GM18951 (cell line): ENCODE data around the gene SORBS1.

ENCODE experiments used
- POLR2A ChIP-seq: IDR thresholded peaks from 4 replicates; pipeline ENCODE4 v1.6.1; 2011; ENCODE audit warnings: mild to moderate bottlenecking; ENCODE audit not compliant: insufficient read length, insufficient read depth; ENCODE audit errors: extremely low read depth
- in situ Hi-C: fragments of 300-500 bp; cut with MboI; formaldehyde crosslinking; loops from one replicate; pipeline ENCODE4 v1.12.0; 2022; ENCODE audit warnings: low sequenced_read_pairs, mixed read lengths, inconsistent platforms; ENCODE audit not compliant: unreplicated experiment

Gene SORBS1

DNA sequence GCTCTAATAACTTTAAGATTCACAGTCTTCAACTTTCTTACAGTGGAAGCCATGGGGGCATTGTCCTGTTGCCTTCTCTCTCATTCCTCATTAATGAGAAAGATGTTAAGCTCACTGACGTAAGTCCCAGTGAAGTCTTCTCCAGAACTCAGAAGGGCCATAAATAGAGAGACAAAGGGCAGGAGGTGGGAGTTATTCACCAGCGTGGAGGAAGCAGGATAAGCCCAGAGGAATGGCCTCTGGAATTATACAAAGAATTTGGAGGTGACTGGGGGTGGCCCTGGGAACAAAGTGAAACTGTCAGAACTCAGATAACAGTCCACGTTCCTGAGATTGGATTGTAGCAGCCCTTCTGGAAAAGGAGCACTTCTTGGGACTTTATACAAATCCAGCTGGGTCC lies 52.4 kb downstream of the SORBS1 start:
- in situ Hi-C loops: no loop called here
- TF ChIP-seq POLR2A: no peak

DNA sequence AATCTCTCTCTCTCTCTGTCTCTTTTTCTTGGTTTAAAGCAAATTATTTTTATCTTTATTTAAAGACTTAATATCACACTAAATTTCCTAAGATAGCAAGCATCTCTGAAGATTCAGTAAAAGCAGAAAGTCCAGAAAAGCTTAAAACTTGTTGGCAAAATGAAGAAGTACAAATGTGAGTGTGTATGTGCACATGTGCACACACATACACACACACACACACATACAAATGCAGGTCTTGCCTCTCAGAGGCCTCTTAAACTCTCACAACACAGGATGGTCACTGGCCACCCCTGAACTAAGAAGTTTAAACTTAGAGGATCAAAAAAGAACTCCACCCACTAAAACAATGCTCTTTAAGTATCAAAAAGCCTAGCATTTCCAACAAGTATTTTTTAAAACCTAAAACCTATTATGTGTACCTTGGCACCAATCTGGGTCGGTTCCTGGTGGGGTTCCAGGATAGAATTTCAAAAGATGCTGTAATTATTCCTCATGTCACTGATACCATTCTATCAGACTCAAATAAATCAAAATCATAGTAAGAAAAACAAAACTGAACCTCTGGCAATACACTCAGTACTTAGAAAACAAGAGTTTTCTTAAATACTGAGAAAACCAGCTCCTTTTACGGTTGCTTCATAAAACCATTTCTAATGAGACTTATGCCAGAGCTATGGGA lies 55.0 kb downstream of the SORBS1 start:
- TF ChIP-seq POLR2A: no peak
- in situ Hi-C loops: no loop called here

DNA sequence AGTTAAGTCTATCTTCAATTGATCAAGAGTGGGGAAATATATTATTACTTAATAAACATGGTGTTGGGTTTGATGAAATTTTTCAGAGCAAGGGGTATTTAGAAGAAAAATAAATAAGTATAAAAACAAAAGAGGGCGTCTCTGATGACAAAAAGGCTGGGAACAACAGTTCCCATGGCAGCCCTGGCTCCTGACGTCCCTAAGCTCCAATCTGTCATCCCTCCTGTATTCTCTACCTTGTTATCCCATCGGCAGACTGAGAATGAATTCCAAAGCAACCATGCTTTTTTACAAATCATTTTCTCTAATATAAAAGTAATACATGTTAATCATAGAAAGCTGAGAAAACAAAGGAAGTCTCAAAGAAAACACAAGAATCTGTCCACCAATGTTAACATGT lies 55.5 kb downstream of the SORBS1 start:
- no peak for TF ChIP-seq POLR2A

DNA sequence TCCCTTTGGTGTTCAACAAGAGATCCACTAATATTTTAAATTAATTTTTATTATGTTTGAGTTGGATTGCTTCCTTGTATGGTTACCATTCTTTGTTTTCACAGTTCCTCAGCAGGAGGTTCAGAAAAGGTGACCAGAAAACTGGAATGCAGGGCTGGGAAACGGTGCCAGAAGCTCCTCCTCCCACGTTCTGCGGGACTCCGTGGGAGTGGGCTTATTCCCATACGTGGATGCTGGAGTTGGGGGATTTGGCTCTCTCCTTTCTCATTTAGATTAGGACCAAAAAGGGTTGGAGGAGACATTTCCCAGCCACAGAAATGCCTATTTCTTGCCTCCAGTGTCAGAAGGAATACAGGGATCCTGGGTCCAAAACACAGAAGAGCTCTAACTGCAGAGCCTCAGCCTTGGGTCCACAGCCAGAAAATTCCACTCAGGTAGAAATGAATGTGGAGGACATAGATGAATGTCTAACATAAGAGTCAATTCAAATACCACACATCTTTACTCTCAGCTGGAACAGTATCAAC lies 56.0 kb downstream of the SORBS1 start:
- in situ Hi-C loops: no loop called here
- TF ChIP-seq POLR2A: no peak

More for the DNA sequence above, 55.5 kb downstream of the SORBS1 start:
- in situ Hi-C loops: no loop called here

DNA sequence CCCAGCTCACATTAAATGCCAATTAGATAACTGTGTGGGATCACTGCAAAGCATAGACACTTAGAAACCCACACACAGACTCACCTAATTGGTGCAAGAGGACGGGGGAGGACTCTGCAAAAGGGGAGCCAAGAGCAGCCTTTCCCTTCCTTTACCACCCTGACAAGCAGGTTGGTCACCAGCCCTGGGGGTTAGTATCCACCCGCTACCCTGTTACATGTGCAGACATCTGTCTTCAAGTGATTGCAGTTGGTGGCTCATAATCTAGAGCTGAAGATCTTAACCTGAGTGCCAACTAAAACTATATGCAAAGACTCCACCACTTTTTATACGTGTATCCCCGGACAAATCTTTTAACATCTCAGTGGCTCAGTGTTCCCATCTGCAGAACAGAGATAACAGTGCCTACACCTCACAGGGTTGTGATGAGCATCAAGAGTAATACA lies 56.9 kb downstream of the SORBS1 start:
- TF ChIP-seq POLR2A: no peak
- in situ Hi-C loops: no loop called here

DNA sequence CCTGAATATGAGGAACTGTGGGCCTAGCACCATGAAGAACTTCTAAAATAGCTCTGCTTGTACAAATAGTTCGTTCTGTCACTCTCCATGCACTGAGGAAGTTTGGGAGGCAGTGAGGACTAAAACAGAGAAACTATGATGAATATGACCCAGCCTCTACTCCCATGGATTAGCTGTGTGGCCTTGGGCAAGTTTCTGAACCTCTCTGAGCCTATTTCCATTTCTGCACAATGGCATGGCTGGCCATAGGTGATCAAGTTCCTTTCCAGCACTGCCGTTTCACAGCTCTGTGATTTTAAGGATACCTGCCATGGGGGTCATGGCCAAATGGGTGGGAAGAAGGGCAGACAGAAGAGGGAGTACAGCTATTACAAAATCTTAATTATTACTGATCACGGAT lies 57.6 kb downstream of the SORBS1 start:
- no peak for TF ChIP-seq POLR2A
- in situ Hi-C loops: no loop called here

DNA sequence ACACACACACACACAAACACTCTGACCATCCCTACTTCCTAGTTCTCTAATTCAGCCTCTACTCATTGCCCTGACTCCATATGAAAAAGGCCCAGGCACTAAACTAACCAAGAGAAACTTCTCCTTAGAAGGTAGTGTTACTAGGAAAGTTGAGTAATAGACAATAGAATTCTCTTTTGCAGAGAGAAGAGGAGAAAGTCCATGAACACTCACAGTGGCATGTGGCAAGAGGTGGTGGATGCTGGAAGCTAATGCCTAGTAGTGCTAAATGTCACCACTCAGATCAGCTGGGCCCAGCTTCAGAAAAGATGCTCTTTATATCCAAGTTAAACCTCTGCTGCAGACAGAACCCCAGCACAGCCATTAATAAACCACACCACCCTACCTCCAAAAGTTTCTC lies 58.2 kb downstream of the SORBS1 start:
- TF ChIP-seq POLR2A: no peak
- in situ Hi-C loops: no loop called here

DNA sequence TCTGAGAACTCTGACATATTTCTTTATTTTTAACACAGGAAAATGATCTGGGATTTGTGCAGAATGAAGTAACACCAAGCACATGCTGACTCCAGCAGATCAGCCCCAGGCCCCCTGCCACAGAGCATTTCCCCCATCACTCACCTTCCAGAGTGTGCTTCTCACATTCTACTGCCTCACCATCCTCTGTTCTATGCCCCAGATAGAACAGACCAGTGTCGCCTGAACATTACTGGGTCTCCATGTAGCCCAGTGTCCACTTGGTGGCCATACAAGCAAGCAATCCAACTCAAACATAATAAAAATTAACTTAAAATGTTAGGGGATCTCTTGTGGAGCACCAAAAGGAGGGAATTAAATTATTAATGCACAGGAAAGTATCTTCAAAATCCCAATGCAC lies 58.8 kb downstream of the SORBS1 start:
- in situ Hi-C loops: no loop called here
- no peak for TF ChIP-seq POLR2A

DNA sequence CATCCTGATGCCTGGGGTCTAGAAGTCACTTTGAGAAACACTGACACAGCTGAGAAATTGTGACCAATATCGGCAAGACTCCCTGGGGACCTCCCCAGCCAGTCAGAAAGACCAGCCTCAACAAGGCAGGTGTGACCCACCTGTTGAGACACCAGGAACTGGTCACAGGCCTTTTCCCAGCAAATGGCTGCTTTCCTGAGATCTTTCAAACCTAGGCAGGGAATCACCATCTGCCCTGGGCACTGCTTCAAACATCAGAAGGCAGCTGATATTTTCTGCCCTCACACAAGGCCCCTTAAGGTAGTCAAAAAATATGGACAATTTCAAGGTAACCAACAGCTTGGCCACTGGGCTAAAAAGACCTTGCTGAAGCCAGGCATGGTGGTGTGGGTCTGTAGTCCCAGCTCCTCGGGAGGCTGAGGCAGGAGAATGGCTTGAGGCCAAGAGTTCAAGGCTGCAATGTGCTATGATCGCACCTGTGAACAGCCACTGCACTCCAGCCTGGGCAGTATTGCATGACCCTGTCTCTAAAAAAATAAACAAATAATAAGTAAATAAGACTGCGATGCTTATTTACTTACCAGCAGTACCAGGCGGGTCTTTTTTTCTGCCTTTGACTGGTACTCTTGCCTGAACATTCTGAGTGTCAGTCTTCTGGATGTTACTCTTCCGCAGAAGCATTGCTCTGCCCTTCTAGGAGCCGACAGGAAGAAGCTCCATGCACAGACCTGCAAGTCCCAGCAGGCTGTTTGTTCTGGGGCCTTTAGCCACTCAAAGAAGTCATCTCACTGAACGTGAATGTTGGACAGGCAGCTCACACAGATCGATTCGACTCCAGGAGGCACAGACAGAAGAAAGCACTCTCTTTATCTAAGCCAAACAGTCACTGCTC lies 59.7 kb downstream of the SORBS1 start:
- no peak for TF ChIP-seq POLR2A
- in situ Hi-C loops: no loop called here

DNA sequence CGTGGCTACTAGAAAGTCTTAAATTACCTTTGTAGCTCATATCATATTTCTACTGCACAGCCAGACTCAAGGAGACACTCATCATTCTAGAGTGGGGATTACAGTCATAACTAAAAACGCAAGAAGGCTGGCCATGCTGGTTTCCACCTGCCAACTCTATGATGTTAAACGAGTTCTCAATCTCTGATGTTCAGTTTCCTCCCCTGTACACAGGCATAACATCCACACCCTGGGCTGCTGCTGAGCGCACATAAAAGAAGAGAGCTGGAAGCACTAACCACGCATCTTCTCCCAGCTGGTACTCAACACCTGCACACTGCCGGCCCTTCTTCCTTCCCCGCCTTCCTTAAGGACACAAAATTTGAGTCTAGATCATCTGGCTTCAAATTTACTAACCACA lies 60.5 kb downstream of the SORBS1 start:
- in situ Hi-C loops: no loop called here
- TF ChIP-seq POLR2A: no peak

DNA sequence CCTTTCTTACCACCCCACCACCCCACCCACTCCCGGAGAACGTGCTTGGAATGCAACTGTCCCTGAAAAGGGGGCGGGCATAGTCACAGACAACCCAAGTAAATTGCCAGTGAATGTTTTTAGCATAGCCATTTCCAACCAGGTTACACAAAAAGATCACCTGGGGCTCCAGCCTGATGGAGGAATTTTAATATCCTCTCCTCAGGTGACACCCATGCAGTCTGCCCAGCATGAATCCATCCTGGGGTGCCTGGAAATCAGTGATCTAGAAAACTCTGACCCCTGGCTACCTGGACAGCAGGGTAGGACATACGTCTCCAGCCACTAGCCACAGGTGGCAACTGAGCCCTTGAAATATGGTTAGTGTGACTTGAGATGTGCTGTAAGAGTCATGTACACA lies 61.1 kb downstream of the SORBS1 start:
- in situ Hi-C loops: no loop called here
- no peak for TF ChIP-seq POLR2A

DNA sequence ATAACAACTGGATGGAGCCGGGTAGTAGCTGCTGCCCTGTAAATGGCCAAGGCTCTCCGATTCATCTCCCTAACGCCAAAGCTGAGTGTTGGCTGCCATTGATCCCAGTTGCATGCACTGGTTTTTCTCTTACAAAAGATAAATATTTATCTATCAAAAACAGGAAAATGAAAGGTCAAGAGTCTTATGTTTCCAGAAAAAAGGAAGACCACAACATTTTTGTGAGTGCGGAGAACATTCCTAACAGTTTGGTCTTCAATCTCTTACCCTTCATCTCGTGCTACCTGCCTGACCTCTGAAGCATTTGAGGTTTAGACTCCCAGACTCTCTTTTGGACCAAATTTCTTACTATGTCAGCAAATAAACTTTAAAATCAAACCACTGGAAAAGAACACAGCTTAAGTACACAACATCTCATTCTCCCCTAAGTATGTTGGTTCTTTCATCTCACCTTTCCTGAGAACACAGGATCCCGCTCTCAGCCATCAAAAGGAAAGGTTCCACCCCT lies 61.6 kb downstream of the SORBS1 start:
- TF ChIP-seq POLR2A: no peak
- in situ Hi-C loops: no loop called here

DNA sequence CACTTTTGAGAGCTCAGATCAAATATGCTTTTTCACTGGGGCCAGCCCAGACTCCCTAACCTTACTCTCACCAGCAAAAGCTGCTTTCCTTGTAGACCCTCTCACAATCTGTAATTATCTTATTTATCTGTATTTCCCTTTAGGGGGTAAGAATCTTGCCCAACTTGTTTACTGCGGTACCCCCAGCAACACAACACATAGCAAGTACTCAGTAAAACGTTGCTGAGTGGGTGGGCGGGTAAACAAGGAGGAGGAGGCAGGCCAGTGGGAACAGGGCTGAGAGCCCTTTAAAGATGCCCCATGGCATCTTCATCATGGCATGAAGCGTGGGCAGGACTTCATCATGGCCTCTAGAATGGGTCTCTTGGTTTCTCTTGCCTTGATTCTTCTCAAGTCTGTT lies 64.2 kb downstream of the SORBS1 start:
- no peak for TF ChIP-seq POLR2A
- in situ Hi-C loops: no loop called here
